Measurements from ENCODE around the gene DACH1. TPM values are rescaled to one million over a fixed set of nuclear protein-coding genes. Genes with fewer than 3 reads are reported as not detected.

Gene DACH1
- total and polyA plus RNA-seq, 2 of the 8 experiments (the other 6 are each of a cell fraction or from before 2014, with no cell fraction given): 0.12 to 0.67 TPM

DNA sequence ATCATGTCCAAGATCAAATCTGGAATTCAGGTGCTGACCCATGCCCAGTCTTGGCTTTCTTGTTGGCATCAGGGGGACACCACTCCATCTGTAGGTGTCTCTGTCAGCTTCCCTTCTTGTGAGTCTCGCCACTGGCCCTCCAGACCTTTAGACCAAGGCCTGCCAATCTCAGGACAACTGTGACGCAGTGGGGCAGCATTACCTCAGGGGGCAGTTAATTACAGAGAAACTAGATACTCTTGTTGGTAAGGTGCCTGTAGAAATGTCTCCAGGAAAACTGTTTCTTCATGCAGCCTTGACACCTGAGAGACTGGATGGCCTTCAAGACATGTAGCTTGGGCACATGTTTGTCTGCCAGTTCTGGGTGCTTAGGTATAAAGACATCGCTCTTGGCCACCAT, 46.7 kb upstream of the DACH1 start:
- H4K20me1 ChIP-seq (replicated peaks in 1 of 2; ENCODE audit: control insufficient read depth in 1 of 2, insufficient read depth in 2 of 2, low read length in 2 of 2): no peaks in the 10 kb centered on the region
- H4K8ac ChIP-seq (ENCODE audit: extremely low read depth, insufficient read depth, low read length): no peak overlapping the region
- H2BK12ac ChIP-seq (ENCODE audit: low read depth, low read length): no peak overlapping the region
- H3K27ac ChIP-seq (ENCODE audit: low read depth, low read length): no peak overlapping the region
- H2AFZ ChIP-seq (ENCODE audit: low read length): no peak overlapping the region
- no peaks in the 10 kb centered on the region for H3K36me3 ChIP-seq (ENCODE audit: control insufficient read depth in 2 of 4, insufficient read depth in 4 of 4, low read length in 3 of 4)
- no peak overlapping the region for H3K9ac ChIP-seq (replicated peaks in 1 of 4; ENCODE audit: extremely low read depth in 1 of 4, low read depth in 3 of 4, low read length in 3 of 4)
- CTCF ChIA-PET (ENCODE audit: partially characterized antibody): no interaction called here
- no peak overlapping the region for H3K18ac ChIP-seq (ENCODE audit: extremely low read depth, low read length)
- H3K4ac ChIP-seq (replicated peaks; ENCODE audit: insufficient read length, low read depth, low read length): no peak overlapping the region
- 88% methylated on average over 3 of the region's 3 CpGs; no CpG with 5 or more reads in 1 of the 2 experiments for WGBS, 2 experiments (ENCODE audit: extremely low coverage in 1 of 2, insufficient coverage in 1 of 2, insufficient read length in 1 of 2, insufficient replicate concordance in 2 of 2, low coverage in 1 of 2, low lambda C conversion rate in 2 of 2, missing lambda C conversion rate in 1 of 2)
- no peaks in the 10 kb centered on the region for H3K27me3 ChIP-seq (replicated peaks in 1 of 4; ENCODE audit: control insufficient read depth in 3 of 4, extremely low read depth in 1 of 4, insufficient read depth in 3 of 4, low read length in 3 of 4)
- H2AK5ac ChIP-seq (ENCODE audit: low read depth, low read length): no peak overlapping the region
- no peak overlapping the region for H4K91ac ChIP-seq (replicated peaks; ENCODE audit: insufficient read length, low read length)
- POLR2A ChIA-PET (ENCODE audit: partially characterized antibody): no interaction called here
- no peak overlapping the region for H3K23ac ChIP-seq (ENCODE audit: insufficient read length)
- no peak overlapping the region for H2BK20ac ChIP-seq (ENCODE audit: low read length)
- no peak overlapping the region for H3K56ac ChIP-seq (replicated peaks; ENCODE audit: insufficient read length, low read depth, low read length)
- no peak overlapping the region for H3K14ac ChIP-seq (ENCODE audit: insufficient read length)
- DNase-seq (ENCODE audit: low read depth in 1 of 2, low spot score in 2 of 2) (no peak), FAIRE-seq (no peak)
- H2BK15ac ChIP-seq (ENCODE audit: low read length): no peak overlapping the region
- no peak overlapping the region for H4K5ac ChIP-seq (ENCODE audit: insufficient read length, low read depth, low read length)
- no peaks in the 10 kb centered on the region; the same call in 1 of the 2 replicates for H3K23me2 ChIP-seq (ENCODE audit: low read depth, low read length)
- no peaks in the 10 kb centered on the region for H3K9me3 ChIP-seq (ENCODE audit: insufficient read depth in 2 of 2, low read depth in 1 of 2, low read length in 1 of 2)
- H3K4me2 ChIP-seq (ENCODE audit: insufficient read depth in 1 of 2, low read depth in 2 of 2, low read length in 2 of 2): no peak overlapping the region
- no peak overlapping the region for H2BK5ac ChIP-seq (ENCODE audit: low read depth, low read length)
- H3K79me2 ChIP-seq (ENCODE audit: control insufficient read depth in 1 of 2, insufficient read depth in 2 of 2, low read length in 2 of 2): no peaks in the 10 kb centered on the region
- no peak overlapping the region for H3K4me3 ChIP-seq (ENCODE audit: extremely low read depth in 1 of 4, insufficient read depth in 2 of 4, low read depth in 3 of 4, low read length in 4 of 4)
- H3K79me1 ChIP-seq (ENCODE audit: low read depth, low read length): no peaks in the 10 kb centered on the region
- no peak overlapping the region for H2BK120ac ChIP-seq (replicated peaks; ENCODE audit: low read depth, low read length)
- H3K4me1 ChIP-seq (replicated peaks in 1 of 4; ENCODE audit: control insufficient read depth in 3 of 4, insufficient read depth in 4 of 4, low read length in 3 of 4): no peaks in the 10 kb centered on the region; a peak in 1 of 7 replicates
- TF ChIP-seq KDM1A (IDR thresholded peaks at IDR 0.05; ENCODE audit: borderline replicate concordance, low read length) (no peak), SP2 (IDR thresholded peaks at IDR 0.05; ENCODE audit: low read length) (no peak), EP300 (IDR thresholded peaks at IDR 0.05; ENCODE audit: borderline replicate concordance in 1 of 2, low read depth in 2 of 2, low read length in 2 of 2) (no peak), NANOG (IDR thresholded peaks at IDR 0.05; ENCODE audit: insufficient read depth, low read depth, low read length, poor library complexity, severe bottlenecking) (no peak), SP4 (IDR thresholded peaks at IDR 0.05; ENCODE audit: low read length) (no peak), SIX5 (IDR thresholded peaks at IDR 0.05; ENCODE audit: low read depth, low read length) (no peak), RXRA (IDR thresholded peaks at IDR 0.05; ENCODE audit: insufficient read depth, low read depth, low read length) (no peak), SP1 (IDR thresholded peaks at IDR 0.05; ENCODE audit: low read depth, low read length) (no peak), SUZ12 (IDR thresholded peaks at IDR 0.05; ENCODE audit: low read length) (no peak), BRCA1 (IDR thresholded peaks at IDR 0.05; ENCODE audit: low read depth, low read length) (no peak)
- TF ChIP-seq, protein P1, sequence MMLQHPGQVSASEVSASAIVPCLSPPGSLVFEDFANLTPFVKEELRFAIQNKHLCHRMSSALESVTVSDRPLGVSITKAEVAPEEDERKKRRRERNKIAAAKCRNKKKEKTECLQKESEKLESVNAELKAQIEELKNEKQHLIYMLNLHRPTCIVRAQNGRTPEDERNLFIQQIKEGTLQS (IDR thresholded peaks at IDR 0.05; ENCODE audit: insufficient read depth, low read depth, low read length): no peak
- TF ChIP-seq, protein P2, sequence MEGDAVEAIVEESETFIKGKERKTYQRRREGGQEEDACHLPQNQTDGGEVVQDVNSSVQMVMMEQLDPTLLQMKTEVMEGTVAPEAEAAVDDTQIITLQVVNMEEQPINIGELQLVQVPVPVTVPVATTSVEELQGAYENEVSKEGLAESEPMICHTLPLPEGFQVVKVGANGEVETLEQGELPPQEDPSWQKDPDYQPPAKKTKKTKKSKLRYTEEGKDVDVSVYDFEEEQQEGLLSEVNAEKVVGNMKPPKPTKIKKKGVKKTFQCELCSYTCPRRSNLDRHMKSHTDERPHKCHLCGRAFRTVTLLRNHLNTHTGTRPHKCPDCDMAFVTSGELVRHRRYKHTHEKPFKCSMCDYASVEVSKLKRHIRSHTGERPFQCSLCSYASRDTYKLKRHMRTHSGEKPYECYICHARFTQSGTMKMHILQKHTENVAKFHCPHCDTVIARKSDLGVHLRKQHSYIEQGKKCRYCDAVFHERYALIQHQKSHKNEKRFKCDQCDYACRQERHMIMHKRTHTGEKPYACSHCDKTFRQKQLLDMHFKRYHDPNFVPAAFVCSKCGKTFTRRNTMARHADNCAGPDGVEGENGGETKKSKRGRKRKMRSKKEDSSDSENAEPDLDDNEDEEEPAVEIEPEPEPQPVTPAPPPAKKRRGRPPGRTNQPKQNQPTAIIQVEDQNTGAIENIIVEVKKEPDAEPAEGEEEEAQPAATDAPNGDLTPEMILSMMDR (IDR thresholded peaks at IDR 0.05; ENCODE audit: control extremely low read depth in 1 of 3, insufficient read depth in 1 of 3, low read depth in 1 of 3, low read length in 3 of 3): no peak

Data from H1 (cell line).